Raji (cell line): ENCODE results near the gene TEX22.

Experiments used
- POLR2A ChIP-seq: IDR thresholded peaks from 2 replicates; pipeline ENCODE4 v1.6.1; 2011; ENCODE audit warnings: low read depth, low read length, control low read depth; ENCODE audit not compliant: insufficient read depth

Gene TEX22

DNA sequence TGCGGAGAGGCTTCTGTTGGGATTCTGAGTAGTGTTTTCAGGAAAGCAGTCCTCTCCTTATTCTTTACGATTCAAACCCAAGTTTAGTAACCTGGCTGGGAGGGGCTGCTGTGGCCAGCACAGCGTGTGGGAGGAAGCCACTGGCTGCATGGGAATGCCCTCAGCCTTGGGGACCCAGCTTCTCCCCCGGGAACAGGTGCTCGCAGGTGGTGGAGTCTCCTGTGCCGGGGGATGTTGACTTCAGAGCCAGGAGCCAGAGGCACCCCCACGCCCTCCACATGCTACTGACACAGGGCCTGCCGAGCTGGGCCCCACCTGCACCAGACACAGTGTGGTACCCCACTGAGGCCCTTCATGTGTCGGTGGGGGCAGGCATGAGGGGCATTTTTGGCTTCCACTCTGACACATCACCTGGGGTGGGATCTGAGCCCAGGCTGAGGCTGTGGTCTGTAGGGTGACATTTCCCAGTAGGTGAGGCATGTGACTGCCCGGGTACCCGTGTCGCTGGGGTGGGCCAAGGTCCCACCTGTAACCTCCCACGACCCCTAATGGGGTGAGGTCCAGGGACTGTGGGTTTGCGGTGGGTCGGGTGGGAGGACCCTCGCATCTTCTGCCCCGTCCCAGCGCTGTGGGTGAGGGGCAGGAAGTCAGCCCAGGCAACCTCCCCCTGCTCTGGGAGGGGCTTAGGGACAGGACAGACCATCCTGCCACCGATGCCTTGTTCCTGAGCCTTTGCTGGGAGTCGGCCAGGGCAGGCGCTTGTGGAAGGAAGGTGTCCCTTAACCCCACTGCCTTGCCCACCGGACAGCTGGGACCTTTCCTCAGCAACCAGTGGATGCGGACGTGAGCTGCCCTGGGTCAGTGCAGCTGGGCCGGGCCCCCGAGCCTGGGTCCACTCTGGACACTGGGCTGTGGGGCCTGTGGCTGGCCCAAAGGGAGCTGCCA is 47.8 kb downstream of the TEX22 start:
- no peak for TF ChIP-seq POLR2A

DNA sequence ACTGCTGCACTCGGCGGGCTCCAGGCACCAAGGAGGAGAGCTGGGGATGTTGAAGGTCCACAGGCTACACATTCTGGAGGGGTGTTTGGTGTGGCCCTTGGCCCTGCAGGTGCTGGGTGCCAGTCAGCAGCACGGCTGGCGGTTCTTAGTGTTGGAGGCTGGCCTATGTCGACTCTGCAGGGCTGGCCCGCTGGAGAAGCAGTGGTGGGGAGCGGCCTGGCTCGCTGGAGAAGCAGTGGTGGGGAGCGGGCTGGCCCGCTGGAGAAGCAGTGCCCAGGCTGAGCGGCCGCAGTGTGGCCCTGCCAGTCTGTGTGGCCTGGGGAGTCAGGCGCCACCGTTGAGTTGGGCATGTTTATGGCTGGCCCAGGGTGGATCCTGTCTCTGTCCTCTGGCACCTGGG is 48.6 kb downstream of the TEX22 start:
- TF ChIP-seq POLR2A = no peak

DNA sequence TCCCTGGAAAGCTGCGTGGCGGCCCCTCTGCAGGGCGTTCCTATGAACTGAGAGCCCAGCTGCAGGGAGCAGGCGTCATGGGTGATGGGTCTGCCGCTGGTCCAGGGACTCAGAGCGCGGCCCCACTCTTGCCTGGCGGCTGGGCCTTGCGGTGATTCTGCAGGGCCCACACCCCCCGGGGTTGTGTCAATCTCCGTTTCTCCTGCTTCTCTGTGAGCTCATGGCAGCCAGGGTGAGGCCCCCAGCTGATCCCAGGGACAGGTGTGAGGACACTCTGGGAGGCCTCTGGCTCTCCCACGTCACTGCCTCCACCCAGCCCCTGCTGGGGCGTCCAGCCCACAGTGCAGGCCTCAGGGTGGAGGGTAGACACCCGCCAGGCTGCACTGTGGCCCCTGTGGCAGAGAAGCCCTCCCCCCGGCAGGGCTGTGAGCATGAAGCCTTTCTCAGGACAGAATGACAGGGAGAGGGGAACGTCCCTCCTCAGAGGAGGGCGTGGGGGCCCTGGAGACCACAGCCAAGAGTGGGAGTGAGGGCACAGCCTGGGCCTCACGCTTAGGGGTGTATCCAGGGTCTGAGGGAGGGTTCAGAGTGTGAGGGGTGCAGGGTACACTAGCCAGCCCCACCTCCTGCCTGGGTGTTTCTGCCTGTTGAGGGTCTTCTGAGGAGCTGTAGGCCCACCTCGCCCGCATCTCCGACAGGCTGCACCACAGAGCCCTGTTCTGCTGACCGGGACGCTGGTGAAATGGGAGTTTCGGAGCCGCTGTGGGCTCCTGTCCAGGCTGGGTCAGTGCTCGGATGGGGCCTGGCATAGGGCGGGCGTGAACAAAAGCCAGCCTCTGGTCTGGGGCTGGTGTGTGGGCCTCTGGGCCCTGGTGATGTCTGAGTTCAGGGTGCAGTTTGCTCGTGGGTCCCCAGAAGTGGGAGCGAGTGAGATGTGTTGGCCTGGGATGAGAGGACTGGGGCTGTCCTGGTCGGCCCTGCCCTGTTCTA is 49.6 kb downstream of the TEX22 start:
- no peak for TF ChIP-seq POLR2A

DNA sequence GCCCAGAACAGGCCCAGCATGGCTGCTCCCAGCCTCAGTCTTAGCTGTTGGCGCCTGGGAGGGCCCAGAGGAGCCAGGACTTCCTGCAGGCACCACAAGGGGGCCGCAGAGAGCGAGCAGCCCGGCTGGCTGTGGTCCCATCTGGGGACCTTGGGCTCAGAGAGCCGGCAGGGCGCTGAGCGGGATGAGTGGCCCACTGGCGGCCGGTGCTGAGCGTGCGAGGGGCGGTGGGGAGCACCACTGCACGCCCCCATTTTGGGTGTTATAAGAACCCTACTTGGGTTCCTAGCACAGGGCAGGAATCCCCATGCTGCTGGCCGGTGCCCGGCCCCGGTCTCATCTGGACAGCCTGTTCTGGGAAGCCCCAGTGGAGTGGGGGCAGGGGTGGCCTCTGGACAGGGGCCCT is 50.4 kb downstream of the TEX22 start:
- TF ChIP-seq POLR2A = no peak

DNA sequence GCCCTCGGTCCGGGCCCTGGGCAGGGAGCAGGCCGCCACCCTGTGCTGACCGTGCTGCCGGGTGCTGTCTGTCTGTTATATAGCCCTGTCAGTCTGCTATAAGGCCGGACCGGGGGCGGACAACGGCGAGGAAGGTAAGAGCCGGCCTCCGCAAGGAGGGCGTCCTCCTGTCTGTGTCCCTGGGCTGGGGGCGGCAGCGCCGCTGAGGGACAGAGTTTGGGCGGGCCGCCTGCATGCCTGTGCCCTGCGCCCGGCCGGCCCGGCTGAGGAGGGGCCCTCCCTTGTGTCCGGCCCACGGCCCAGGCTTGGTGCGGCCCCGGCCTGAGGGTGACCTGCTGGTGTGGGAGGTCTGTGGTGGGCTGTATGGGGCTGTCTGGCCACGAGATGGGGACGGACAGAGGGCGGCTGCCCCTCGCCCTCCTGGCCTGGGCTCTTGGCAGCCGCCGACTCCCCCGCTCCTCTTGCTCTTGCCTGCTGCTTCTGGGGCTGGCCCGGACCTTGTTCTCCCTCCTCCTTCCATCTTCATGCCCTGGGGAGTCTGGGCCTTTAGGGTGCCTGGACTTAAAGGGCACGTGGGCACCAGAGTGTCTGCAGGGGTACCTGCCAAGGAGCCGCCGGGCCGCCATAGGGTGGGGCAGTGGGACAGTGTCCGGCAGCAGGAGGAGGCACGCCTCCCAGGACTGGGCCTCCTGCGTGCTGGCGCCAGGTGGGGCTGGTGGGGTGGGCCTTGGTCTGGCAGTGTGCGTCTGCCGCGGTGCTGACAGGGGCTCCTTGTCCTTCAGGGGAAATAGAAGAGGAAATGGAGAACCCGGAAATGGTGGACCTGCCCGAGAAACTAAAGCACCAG is 51.2 kb downstream of the TEX22 start:
- no peak for TF ChIP-seq POLR2A

DNA sequence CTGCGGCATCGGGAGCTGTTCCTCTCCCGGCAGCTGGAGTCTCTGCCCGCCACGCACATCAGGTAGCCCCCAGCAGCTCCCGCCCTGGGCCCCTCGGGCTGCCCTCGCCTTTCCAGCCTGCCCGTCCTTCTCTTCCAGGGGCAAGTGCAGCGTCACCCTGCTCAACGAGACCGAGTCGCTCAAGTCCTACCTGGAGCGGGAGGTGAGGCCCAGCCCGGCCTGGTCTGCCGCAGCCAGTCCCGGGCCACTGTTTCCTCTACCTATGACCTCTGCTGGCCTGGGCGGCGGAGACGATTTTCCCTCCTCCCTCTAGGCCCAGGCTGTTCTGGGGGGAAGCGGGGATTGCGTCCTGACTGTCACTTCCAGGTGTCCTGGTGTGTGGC is 51.8 kb downstream of the TEX22 start:
- TF ChIP-seq POLR2A = no peak

DNA sequence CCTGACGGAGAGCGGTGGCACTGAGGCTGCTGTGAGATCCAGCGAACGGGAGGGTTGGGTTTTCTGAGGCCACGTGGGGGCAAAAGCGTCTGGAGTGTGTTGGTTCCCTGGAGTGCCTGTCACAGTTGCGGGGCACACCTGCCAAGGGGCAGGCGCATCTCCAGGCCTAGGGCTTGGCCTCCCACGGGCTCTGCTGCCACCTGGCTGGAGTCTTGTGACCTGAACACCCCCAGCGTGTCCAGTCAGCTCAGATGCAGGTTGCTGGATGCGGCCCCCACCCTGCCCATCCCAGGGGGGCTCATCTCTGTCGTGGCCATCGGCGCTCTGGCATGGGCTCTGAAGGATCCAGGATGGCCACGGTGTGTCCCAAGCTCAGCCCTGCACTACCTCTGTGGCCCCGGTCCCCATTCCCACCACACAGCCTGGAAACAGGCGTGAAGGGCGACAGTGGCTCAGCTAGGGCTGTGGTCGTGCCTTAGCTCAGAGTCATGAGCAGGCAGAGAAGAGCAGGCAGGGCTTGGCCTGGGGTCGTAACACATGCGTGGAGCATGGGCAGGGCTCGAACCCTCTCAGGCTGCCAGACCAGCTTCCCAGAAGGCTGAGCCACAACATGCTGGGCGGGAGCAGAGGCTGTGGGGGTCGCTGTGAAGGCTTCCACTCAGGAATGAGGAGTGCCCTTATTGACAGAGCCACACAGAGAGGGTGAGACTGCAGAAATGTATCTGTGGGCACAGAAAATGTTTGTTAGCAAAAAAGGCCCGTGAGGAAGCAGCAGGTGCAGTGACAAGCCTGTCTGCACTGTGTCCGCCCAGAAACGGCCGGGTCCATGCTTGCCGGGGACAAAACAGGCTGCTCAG is 52.8 kb downstream of the TEX22 start:
- TF ChIP-seq POLR2A = no peak

DNA sequence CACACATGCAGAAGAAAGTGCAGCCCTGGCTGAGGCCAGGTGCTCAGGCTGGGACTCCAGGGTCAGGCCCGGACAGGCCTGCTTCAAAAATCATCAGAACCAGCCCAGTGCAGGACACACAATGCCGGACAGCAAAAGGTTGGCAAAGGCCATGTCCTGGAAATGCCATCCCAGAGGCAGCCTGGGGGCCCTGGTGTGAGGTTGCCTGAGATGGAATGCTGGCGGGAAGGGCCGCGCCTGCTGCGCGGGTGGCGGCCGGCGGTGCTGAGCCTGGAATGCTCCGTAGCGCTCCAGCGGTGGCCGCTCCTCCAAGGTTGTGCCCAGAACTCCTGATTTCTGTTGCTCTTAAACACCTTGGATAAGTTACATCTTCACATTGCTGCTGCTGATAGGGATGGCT is 54.6 kb downstream of the TEX22 start:
- TF ChIP-seq POLR2A = no peak

DNA sequence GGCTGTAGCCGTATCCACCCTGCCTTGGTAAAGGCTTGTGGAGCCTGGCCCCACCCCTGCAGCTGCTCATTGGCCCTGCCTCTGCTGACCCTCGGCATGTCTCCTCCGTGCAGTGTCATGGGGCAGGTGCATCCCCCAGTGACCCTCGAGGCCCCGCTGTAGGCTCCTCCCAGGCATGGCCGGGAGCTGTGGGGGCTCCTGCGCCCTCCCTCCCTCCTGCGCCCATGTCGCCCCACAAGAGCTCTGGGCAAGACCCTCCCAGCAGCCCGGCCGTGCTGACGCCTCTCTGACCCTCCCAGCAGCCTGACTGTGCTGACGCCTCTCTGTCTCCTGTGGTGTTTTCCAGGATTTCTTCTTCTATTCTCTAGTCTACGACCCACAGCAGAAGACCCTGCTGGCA is 55.5 kb downstream of the TEX22 start:
- no peak for TF ChIP-seq POLR2A

DNA sequence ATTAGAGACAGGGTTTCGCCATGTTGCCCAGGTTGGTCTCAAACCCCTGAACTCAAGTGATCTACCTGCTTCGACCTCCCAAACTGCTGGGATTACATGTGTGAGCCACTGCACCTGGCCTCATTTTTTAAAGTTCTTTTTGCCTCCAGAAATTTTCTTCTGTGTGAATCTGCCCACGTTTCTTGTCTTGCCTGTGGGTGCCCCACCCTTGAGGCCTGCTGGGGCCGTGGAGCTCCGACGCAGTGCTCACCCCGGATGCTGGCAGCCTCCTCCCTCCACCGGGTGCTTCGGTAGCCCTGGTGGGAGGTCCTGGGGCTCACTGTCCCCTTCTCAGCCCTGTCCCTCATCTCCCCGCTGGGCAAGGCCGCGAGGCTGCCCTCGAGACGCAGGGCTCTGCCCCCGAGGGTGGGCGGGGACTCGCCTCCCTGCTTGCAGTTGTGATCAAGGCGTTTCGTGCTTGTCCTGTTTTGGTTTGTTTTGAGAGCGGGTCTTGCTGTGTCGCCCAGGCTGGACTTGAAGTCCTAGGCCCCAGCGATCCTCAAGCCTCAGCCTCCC is 56.8 kb downstream of the TEX22 start:
- TF ChIP-seq POLR2A = no peak

DNA sequence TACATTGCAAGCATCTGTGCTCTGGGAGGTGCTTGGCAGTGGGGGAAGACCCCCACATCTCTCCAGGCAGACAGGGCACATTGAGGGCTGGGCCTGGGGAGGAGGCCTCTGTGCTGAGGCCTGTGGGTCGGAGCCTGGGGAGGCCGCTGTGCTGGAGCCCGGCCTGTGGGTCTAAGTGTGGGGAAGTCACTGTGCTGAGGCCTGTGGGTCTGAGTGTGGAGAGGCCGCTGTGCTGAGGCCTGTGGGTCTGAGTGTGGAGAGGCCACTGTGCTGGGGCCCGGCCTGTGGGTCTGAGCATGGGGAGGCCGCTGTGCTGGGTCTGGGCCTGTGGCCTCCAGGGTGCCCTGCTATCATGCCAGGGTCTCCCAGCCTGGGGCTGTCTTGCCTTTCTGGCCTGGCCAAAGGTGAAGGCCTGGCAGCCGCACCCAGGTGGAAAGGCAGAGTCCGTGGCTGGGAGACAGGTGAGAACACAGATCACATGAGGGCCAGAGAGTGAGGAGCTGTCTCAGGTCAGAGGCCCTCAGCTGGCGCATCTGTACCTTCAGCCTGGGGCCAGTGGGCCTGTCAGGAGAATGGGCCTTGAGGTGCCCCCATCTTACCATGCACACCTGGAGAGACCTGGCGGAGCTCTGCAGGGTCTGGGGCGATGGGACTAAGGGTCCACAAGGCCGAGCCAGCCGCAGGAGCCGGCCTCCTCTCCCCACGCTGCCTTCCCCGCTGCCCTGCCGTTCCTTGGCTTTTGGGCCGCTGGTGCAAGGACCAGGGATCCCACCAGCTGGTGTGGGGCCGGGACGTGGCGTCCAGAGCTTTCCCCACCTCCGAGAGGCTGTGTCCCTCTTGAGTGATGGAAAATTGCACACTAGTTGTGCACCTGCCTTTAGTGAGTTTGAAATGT is 57.7 kb downstream of the TEX22 start:
- no peak for TF ChIP-seq POLR2A

DNA sequence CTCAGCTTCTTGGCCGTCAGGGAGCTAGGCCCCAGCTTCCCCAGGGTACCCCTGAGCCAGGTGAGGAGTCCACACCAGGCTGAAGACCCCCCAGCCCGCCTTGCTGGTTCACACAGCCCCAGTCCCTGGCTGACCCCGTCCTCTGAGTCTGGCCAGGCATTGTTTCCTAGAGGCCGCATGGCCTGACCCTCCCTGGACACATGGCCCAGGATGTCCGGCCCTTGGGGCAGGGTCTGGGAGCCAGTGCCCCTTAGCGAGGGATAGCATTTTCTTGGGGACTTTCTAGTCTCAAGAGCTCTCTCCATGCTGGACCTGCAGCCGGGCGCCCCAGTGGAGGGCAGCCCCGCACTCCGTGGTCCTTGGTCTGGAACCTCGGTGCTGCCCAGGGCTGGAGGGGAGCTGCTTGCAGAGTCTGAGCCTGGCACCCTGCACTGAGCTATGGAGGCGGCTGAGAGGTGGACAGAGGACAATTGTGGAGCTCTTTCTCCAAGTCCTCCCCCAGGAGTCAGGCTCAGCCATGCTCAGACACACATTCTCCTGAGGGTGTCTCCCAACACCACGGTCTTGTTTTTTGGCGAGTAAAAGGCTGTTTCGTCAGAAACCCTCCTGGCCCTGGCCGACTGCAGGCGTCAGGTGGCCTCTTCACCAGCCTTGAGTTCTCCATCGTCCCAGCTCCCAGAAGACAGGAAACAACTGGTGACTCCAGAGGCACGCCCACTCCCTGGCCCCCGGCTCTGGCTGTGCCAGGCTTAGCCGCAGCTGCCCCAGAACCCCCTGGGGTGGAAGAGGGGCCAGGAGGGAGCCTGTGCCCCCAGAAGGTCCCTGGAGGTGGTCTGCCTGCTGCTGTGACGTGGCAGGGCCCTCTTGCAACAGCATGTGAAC is 58.6 kb downstream of the TEX22 start:
- no peak for TF ChIP-seq POLR2A

DNA sequence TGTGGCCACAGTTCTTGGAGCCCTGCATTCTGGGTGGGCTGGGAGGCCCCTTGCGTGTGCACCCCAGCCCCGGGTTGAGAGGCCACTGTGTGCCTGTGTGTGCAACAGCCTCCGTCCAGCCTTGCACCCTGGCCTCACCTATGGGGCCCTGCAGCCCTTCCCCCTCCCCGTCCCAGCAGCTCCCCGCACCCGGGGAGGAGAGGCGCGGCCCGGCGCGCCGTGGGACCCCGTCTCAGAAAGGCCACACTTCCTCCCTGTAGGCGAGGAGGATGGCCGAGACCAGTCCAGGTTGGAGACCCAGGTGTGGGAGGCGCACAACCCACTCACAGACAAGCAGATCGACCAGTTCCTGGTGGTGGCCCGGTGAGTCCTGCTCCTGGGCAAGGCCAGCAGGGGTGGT is 59.7 kb downstream of the TEX22 start:
- no peak for TF ChIP-seq POLR2A
